A549 (cell line): ENCODE measurements around the gene THBS2.

Experiments
- CEBPB ChIP-seq, 2 experiments: fragments of >200 bp in 1 of 2; sonication (Bioruptor Twin) in 1 of 2; formaldehyde crosslinking in 1 of 2; IDR thresholded peaks; 2 replicates each; pipeline ENCODE4 v1.6.1; 2012 to 2016
- CTCF ChIP-seq: fragments of >200 bp; sonication (Bioruptor Twin); formaldehyde crosslinking; IDR thresholded peaks from 3 replicates; pipeline ENCODE4 v1.5.1; 2016
- HMGXB4 ChIP-seq: fragments of 250-450 bp; sonication (Bioruptor Pico); IDR thresholded peaks from 2 replicates; pipeline ENCODE4 v1.5.0; 2021; ENCODE audit warnings: mild to moderate bottlenecking, moderate library complexity, borderline replicate concordance
- KDM1A ChIP-seq: fragments of 200-600 bp; sonication (generic); IDR thresholded peaks from 2 replicates; pipeline ENCODE4 v1.6.1; 2016; ENCODE audit warnings: low read depth, mild to moderate bottlenecking
- MAFK ChIP-seq: fragments of 450-650 bp; IDR thresholded peaks from 2 replicates; pipeline ENCODE4 v1.6.1; 2014; ENCODE audit not compliant: partially characterized antibody
- MAX ChIP-seq: IDR thresholded peaks from 2 replicates; pipeline ENCODE4 v1.6.1; 2012
- PBX3 ChIP-seq: IDR thresholded peaks from 2 replicates; pipeline ENCODE4 v1.6.1; 2012
- POLR2A ChIP-seq: IDR thresholded peaks from 2 replicates; pipeline ENCODE4 v1.6.1; 2012; ENCODE audit warnings: mild to moderate bottlenecking, low read length
- POLR2AphosphoS2 ChIP-seq: conservative IDR thresholded peaks from 2 replicates; pipeline ENCODE4 v1.6.1; 2012; ENCODE audit warnings: low read length, improper control_type of control experiment, inconsistent platforms
- RARB ChIP-seq: fragments of 250-450 bp; sonication (Bioruptor Pico); IDR thresholded peaks from 2 replicates; pipeline ENCODE4 v1.8.0; 2021; ENCODE audit warnings: mild to moderate bottlenecking, moderate library complexity
- RFX5 ChIP-seq: fragments of 450-650 bp; IDR thresholded peaks from 2 replicates; pipeline ENCODE4 v1.7.1; 2014; ENCODE audit warnings: antibody characterized with exemption, mild to moderate bottlenecking, moderate library complexity
- RNF2 ChIP-seq: fragments of 200-600 bp; sonication (generic); IDR thresholded peaks from 2 replicates; pipeline ENCODE4 v1.6.1; 2016; ENCODE audit warnings: low read depth, mild to moderate bottlenecking, antibody characterized with exemption, moderate library complexity, borderline replicate concordance

DNA sequence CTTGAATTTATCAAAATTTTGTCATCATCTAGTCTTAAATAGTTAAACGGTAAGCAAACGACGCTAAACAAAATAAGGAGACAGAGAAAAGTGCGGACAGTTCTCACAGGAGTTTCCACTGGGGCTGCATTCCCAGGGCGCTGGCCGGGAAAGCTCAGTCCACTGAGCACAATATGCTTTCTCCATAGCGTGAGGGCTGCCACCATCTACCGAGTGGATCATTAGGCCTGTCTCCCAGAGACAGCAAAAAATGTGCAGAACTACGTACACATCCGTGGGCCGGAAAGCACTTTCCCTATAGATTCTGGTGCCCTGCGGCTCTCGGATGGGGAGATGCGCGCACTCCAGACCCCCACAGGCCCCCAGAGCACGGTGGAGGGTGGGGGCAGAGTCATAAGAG is 84.9 kb downstream of the THBS2 start:
- no peak for TF ChIP-seq CTCF
- TF ChIP-seq MAX, result no peak
- no peak for TF ChIP-seq POLR2A
- TF ChIP-seq POLR2AphosphoS2, result no peak
- TF ChIP-seq MAFK, result no peak
- no peak for TF ChIP-seq HMGXB4 (CRISPR knock-in tag)
- TF ChIP-seq PBX3, result no peak
- TF ChIP-seq RARB (CRISPR knock-in tag), result no peak
- no peak for TF ChIP-seq CEBPB (IDR thresholded peaks at IDR 0.05)
- TF ChIP-seq RNF2, result no peak
- no peak for TF ChIP-seq RFX5
- no peak for TF ChIP-seq KDM1A
